Measurements from ENCODE around the gene TRAPPC10.
"Not testable (repeated sequence)": the region's sequence is repeated elsewhere in the genome, so short reads cannot be mapped to it uniquely, and the experiment has no call there.

Gene TRAPPC10

GRCh38 chr21:44093761-44094160 is 81.7 kb downstream of the TRAPPC10 start:
- DNase-seq = no peak

- DNase-seq = no peak
Observed at GRCh38 chr21:44094832-44095231, 82.7 kb downstream of the TRAPPC10 start.

GRCh38 chr21:44098507-44098906 is 86.4 kb downstream of the TRAPPC10 start:
- DNase-seq = not testable (repeated sequence)

- DNase-seq = not testable (repeated sequence)
Observed at GRCh38 chr21:44098964-44099363, 86.9 kb downstream of the TRAPPC10 start.

- DNase-seq = peak; percentile 31
Observed at GRCh38 chr21:44107026-44107501, 95.0 kb downstream of the TRAPPC10 start, which contains the start of gene PWP2. Gene PWP2 (plus strand): TSS chr21:44107399. CDS start chr21:44107417, 18 bp downstream.

- DNase-seq = not testable (repeated sequence)
Observed at GRCh38 chr21:44107589-44107988, 95.5 kb downstream of the TRAPPC10 start.

GRCh38 chr21:44113702-44114371 is 101.7 kb downstream of the TRAPPC10 start:
- not testable (repeated sequence) for DNase-seq

GRCh38 chr21:44122131-44122530 is 110.0 kb downstream of the TRAPPC10 start:
- DNase-seq = not testable (repeated sequence)

GRCh38 chr21:44127827-44128226 is 115.7 kb downstream of the TRAPPC10 start:
- DNase-seq = not testable (repeated sequence)

- not testable (repeated sequence) for DNase-seq
Observed at GRCh38 chr21:44133715-44134057, 121.6 kb downstream of the TRAPPC10 start.

GRCh38 chr21:44134732-44135131 is 122.6 kb downstream of the TRAPPC10 start:
- not testable (repeated sequence) for DNase-seq

GRCh38 chr21:44138039-44138438 is 125.9 kb downstream of the TRAPPC10 start:
- not testable (repeated sequence) for DNase-seq

GRCh38 chr21:44139787-44140551 is 127.9 kb downstream of the TRAPPC10 start:
- not testable (repeated sequence) for DNase-seq

- not testable (repeated sequence) for DNase-seq
Observed at GRCh38 chr21:44140552-44140932, 128.4 kb downstream of the TRAPPC10 start.

GRCh38 chr21:44142470-44142869 is 130.4 kb downstream of the TRAPPC10 start:
- peak; percentile 1 for DNase-seq

GRCh38 chr21:44143380-44143779 is 131.3 kb downstream of the TRAPPC10 start:
- not testable (repeated sequence) for DNase-seq

- DNase-seq = not testable (repeated sequence)
Observed at GRCh38 chr21:44143996-44144395, 131.9 kb downstream of the TRAPPC10 start.

- not testable (repeated sequence) for DNase-seq
Observed at GRCh38 chr21:44144784-44145602, 132.9 kb downstream of the TRAPPC10 start.

GRCh38 chr21:44145616-44146015 is 133.5 kb downstream of the TRAPPC10 start:
- DNase-seq = not testable (repeated sequence)

- not testable (repeated sequence) for DNase-seq
Observed at GRCh38 chr21:44147108-44147507, 135.0 kb downstream of the TRAPPC10 start.

- DNase-seq = not testable (repeated sequence)
Observed at GRCh38 chr21:44150255-44150654, 138.1 kb downstream of the TRAPPC10 start.

GRCh38 chr21:44153214-44153888 is 141.2 kb downstream of the TRAPPC10 start:
- peak; percentile 1 for DNase-seq
